Right lobe of liver (tissue), 6 donors: ENCODE measurements around the gene CERS6. TPM values are rescaled to one million over a fixed set of nuclear protein-coding genes. Genes with fewer than 3 reads are reported as not detected.

ENCODE experiments used
- ATAC-seq, 4 donors: fragments of 200-7000 bp; cut with Tn5 transposase; one replicate each; pipeline ENCODE4 v1.9.1; 2020; ENCODE audit warnings: mild to moderate bottlenecking in 4 of 4, moderate library complexity in 4 of 4
- DNase-seq, 3 donors: peaks; one replicate each; pipeline ENCODE4 v3.0.0-alpha.2; 2020
- H3K27ac ChIP-seq, 3 donors: fragments of 200-600 bp; one replicate each; pipeline ENCODE4 v1.8.0; 2022
- H3K27me3 ChIP-seq, 2 donors: fragments of 200-600 bp; one replicate each; pipeline ENCODE4 v1.8.0; 2022
- H3K36me3 ChIP-seq, 4 donors: fragments of 200-600 bp; sonication (generic) in 1 of 4; one replicate each; pipeline versions ENCODE4 v1.5.1 to v1.8.0; 2017 to 2022; ENCODE audit warnings: control low read depth in 1 of 4
- H3K4me1 ChIP-seq, 4 donors: fragments of 200-600 bp; sonication (generic) in 1 of 4; one replicate each; pipeline versions ENCODE4 v1.5.1 to v1.8.0; 2017 to 2022; ENCODE audit warnings: control low read depth in 1 of 4
- H3K4me3 ChIP-seq, 3 donors: fragments of 200-600 bp; one replicate each; pipeline ENCODE4 v1.8.0; 2022
- H3K9me3 ChIP-seq, 4 donors: fragments of 200-600 bp; sonication (generic) in 1 of 4; one replicate each; pipeline versions ENCODE4 v1.5.1 to v1.8.0; 2017 to 2022; ENCODE audit warnings: control low read depth in 1 of 4
- POLR2A ChIP-seq: fragments of 450-650 bp; IDR thresholded peaks from one replicate; pipeline ENCODE4 v1.6.1; 2017; ENCODE audit warnings: antibody characterized with exemption, mild to moderate bottlenecking
- WGBS: methylation state at CpG from one replicate; pipeline ENCODE4 v1.1.6; 2018; ENCODE audit warnings: low coverage, low lambda C conversion rate; ENCODE audit not compliant: insufficient coverage; ENCODE audit errors: missing lambda C conversion rate; 5-methylcytosine and 5-hydroxymethylcytosine counted together
- intact Hi-C, 2 donors: fragments of 100-400 bp; cut with DNase I; formaldehyde crosslinking; loops; one replicate each; pipeline versions ENCODE4 v1.11.2 to v1.14.1; 2022
- total RNA-seq, 6 experiments: library from RNA; depleted of rRNA in 2 of 6; stranded (reverse); fragments of >200 nt in 2 of 6; fragmentation: NEBNext Ultra II Directional in 3 of 6; extraction: Animal tissue kit (Norgen Biotek cat#: 25700) in 3 of 6; gene quantifications; one replicate each; pipeline versions ENCODE4 v1.1.0 to v1.2.4, GENCODE V29; 2016 to 2023
- TF ChIP-seq, protein P1 (sequence below), 4 donors: fragments of 200-600 bp in 3 of 4; fragments of 450-650 bp in 1 of 4; IDR thresholded peaks; one replicate each; pipeline versions ENCODE4 v1.5.1 to v1.8.0; 2016 to 2022; ENCODE audit warnings: antibody characterized with exemption in 4 of 4, mild to moderate bottlenecking in 2 of 4
- donor health status: DM: no; HTN: yes; CAD: no.
- donor health status: DM: no; HTN: no; CAD: no.
- donor health status: DM: no; HTN: no; CAD: no.
- donor health status: DM: no; HTN: yes; CAD: no.
- donor health status: DM: no; HTN: yes; CAD: no.

The CERS6 gene
- total RNA-seq, 6 experiments from 2014 or later: 10.4 to 30.1 (median 15.6) TPM

DNA sequence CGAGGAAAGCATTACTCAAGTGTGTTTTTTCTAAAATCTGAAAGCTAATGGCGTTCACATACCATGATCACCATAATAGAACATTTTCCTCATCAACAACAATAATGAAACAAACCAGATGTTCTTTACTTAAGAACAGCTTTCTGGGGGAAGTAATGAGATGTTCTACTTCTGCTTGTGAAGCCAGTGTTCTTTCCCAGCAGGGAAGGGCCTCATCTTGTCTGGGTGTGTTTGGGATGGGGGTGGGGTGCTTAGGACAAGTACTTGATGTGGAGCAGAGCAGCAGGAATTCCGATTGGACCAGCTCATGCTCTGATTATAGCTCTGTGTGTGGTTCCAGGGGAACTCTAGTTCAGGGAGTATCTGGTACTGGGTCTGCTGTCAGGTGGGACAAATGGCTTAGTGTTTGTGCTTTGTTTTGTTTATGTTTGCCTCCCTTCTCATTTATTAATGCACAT is 183.4 kb downstream of the CERS6 start:
- intact Hi-C loops: no loop called here
- no peaks in the 10 kb centered on the region for H3K27me3 ChIP-seq
- 57% methylated on average over 2 of the region's 3 CpGs for WGBS
- TF ChIP-seq, protein P1, sequence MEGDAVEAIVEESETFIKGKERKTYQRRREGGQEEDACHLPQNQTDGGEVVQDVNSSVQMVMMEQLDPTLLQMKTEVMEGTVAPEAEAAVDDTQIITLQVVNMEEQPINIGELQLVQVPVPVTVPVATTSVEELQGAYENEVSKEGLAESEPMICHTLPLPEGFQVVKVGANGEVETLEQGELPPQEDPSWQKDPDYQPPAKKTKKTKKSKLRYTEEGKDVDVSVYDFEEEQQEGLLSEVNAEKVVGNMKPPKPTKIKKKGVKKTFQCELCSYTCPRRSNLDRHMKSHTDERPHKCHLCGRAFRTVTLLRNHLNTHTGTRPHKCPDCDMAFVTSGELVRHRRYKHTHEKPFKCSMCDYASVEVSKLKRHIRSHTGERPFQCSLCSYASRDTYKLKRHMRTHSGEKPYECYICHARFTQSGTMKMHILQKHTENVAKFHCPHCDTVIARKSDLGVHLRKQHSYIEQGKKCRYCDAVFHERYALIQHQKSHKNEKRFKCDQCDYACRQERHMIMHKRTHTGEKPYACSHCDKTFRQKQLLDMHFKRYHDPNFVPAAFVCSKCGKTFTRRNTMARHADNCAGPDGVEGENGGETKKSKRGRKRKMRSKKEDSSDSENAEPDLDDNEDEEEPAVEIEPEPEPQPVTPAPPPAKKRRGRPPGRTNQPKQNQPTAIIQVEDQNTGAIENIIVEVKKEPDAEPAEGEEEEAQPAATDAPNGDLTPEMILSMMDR (IDR thresholded peaks at IDR 0.05): no peak
- no peaks in the 10 kb centered on the region for H3K36me3 ChIP-seq
- no peak overlapping the region for H3K27ac ChIP-seq
- no peak overlapping the region for H3K4me3 ChIP-seq
- DNase-seq (no peak), ATAC-seq (peak; percentile 32 to 65 (median 48))
- H3K4me1 ChIP-seq: peaks cover 0 to 3% (median 0%) of the 10 kb centered on the region in 4 donors
- H3K9me3 ChIP-seq: no peaks in the 10 kb centered on the region

DNA sequence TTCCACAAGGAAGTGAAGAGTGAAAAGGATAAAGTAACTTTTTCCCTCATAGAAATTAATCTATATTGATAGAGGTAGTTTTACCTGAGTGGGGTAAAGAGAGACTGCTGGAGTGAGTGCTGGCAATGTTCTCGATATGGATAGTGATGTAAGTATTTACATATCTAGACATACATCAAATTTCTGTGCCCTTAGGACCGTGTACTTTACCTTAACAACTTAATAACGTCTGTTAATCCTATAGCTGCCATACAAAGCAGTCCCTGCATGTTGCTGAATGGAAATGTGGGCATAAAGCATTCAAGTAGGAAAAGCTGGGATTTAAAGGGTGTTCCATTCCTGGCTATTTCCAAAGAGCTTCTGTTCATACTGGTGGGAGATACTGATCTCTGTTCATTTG is 184.0 kb downstream of the CERS6 start:
- DNase-seq (no peak), ATAC-seq (no peak)
- Histone ChIP-seq H3K27ac (no peak overlapping the region), H3K4me3 (no peak overlapping the region), H3K27me3 (no peaks in the 10 kb centered on the region), H3K4me1 (peaks cover 0 to 3% (median 0%) of the 10 kb centered on the region in 4 donors), H3K9me3 (no peaks in the 10 kb centered on the region), H3K36me3 (no peaks in the 10 kb centered on the region)
- 100% methylated on average over 3 of the region's 3 CpGs for WGBS
- intact Hi-C loops: no loop called here
- no peak for TF ChIP-seq POLR2A
- TF ChIP-seq, protein P1 (IDR thresholded peaks at IDR 0.05): no peak

DNA sequence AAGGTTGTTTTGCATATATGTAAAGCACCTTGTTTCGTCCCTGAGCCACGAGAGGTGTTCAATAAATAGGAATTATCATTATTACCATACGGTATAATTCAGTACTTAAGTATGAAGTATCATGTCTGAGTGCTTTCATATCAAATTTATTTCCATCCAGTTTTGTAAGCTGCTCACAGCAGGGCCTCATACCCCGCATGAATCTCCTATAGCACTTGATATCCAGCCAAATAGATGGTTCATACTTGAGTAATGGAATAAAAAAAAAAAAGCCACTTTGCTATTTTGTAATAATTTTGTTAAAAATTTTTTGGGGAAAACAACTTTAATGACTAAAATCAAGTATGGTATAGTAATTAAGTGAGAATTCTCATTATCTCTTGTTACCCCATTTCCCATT is 185.6 kb downstream of the CERS6 start:
- Histone ChIP-seq H3K4me3 (no peak overlapping the region), H3K4me1 (peaks cover 0 to 3% (median 0%) of the 10 kb centered on the region in 4 donors), H3K9me3 (no peaks in the 10 kb centered on the region), H3K36me3 (no peaks in the 10 kb centered on the region), H3K27me3 (no peaks in the 10 kb centered on the region), H3K27ac (no peak overlapping the region)
- ATAC-seq (no peak), DNase-seq (no peak)
- TF ChIP-seq, protein P1 (IDR thresholded peaks at IDR 0.05): no peak
- no peak for TF ChIP-seq POLR2A
- intact Hi-C loops: no loop called here
- 98% methylated on average over 4 of the region's 4 CpGs for WGBS

DNA sequence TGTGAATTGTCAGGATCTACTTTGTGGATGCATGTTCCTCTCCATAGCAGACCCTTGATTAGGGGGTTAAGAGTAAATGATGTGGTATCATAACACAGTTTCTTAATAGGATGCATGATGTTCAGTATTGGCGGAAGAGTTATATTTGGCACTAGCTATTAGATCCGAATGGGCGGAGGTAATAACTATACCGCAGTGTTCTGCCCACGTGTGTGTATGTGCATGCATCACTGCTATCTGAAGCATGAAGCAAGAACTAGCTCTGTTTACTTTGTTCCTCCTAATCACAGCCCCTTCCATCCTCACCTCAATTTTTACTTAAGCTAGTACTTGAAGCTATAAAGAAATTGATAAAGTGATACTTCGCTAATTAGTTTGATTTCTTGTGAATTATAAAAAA is 186.8 kb downstream of the CERS6 start:
- no peaks in the 10 kb centered on the region for H3K27me3 ChIP-seq
- no peak overlapping the region for H3K4me3 ChIP-seq
- H3K9me3 ChIP-seq: no peaks in the 10 kb centered on the region
- peaks cover 0 to 3% (median 0%) of the 10 kb centered on the region in 4 donors for H3K4me1 ChIP-seq
- 83% methylated on average over 5 of the region's 6 CpGs for WGBS
- intact Hi-C loops: no loop called here
- TF ChIP-seq, protein P1 (IDR thresholded peaks at IDR 0.05): no peak
- no peak for TF ChIP-seq POLR2A
- no peaks in the 10 kb centered on the region for H3K36me3 ChIP-seq
- H3K27ac ChIP-seq: no peak overlapping the region
- no peak for DNase-seq
- ATAC-seq: no peak

DNA sequence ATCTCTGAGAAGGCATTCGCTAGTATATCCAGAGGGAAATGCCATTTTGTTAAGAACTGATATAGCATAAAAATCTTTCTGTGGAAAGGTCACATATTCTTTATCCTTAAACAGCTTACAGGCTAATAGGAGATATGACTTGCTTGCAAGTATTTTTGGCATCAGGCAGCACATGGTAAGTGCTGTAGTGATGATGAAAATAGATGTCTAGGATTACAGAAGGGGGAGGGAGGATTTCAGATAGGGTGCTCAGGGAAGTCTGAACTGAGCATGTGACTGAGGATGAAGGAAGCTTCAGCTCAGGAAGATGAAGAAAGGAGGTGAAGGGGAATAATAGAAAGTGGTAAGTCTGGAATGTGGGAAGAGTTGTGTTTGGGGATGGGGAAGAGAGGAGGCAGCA is 187.9 kb downstream of the CERS6 start:
- TF ChIP-seq, protein P1 (IDR thresholded peaks at IDR 0.05): no peak
- ATAC-seq: no peak
- 100% methylated on average over 1 of the region's 1 CpG for WGBS
- Histone ChIP-seq H3K27me3 (no peaks in the 10 kb centered on the region), H3K4me1 (peaks cover 0 to 3% (median 0%) of the 10 kb centered on the region in 4 donors), H3K4me3 (no peak overlapping the region), H3K9me3 (no peaks in the 10 kb centered on the region), H3K27ac (no peak overlapping the region), H3K36me3 (no peaks in the 10 kb centered on the region)
- intact Hi-C loops: no loop called here
- no peak for DNase-seq
